Fibroblast of villous mesenchyme (primary cell): Measurements from ENCODE around the gene ATAD5. TPM values are rescaled to one million over a fixed set of nuclear protein-coding genes. Genes with fewer than 3 reads are reported as not detected.
A peak's percentile ranks its signal among the peaks of the same experiment; 100 is the strongest.
"Not testable (repeated sequence)": the region's sequence is repeated elsewhere in the genome, so short reads cannot be mapped to it uniquely, and the experiment has no call there.

Source experiments
- DNase-seq: peaks from one replicate; pipeline ENCODE4 v3.0.0-alpha.2; 2010; ENCODE audit warnings: low read depth
- H3K4me3 ChIP-seq: 2 replicates; pipeline ENCODE4 v1.5.1; 2011; ENCODE audit warnings: low read depth, mild to moderate bottlenecking, low read length
- CTCF ChIP-seq: IDR thresholded peaks from 2 replicates; pipeline ENCODE4 v1.5.1; 2012; ENCODE audit warnings: low read depth, mild to moderate bottlenecking, low read length; ENCODE audit not compliant: insufficient read depth
- total RNA-seq: library from RNA; depleted of rRNA; stranded (reverse); fragments of >200 nt; gene quantifications from 2 replicates; pipeline ENCODE4 v1.2.3, GENCODE V29; 2012

The ATAD5 gene
- total RNA-seq, 1 donor, result 4.3 TPM

- DNase-seq, result no peak
- H3K4me3 ChIP-seq, result no peak overlapping the region
- TF ChIP-seq CTCF, result no peak
These were observed 65.5 kb downstream of the ATAD5 start for GRCh38 chr17:30897311-30897710.

GRCh38 chr17:30905742-30906100, 74.0 kb downstream of the ATAD5 start:
- no peak for DNase-seq
- no peak for TF ChIP-seq CTCF
- H3K4me3 ChIP-seq, result peak overlapping the region; percentile 71

- peak within 1 kb of the TSS; percentile 71 for H3K4me3 ChIP-seq
- DNase-seq, result peak; percentile 94
- no peak for TF ChIP-seq CTCF
These were observed 74.5 kb downstream of the ATAD5 start, which contains the start of gene TEFM for GRCh38 chr17:30906101-30906911. TSS of gene TEFM (minus strand) at chr17:30906238. CDS start at chr17:30906198, 40 bp downstream.

GRCh38 chr17:30908717-30909420, 77.1 kb downstream of the ATAD5 start:
- no peak for TF ChIP-seq CTCF
- no peak for DNase-seq
- no peak overlapping the region for H3K4me3 ChIP-seq

GRCh38 chr17:30910151-30910550, 78.4 kb downstream of the ATAD5 start:
- not testable (repeated sequence) for H3K4me3 ChIP-seq, DNase-seq

- H3K4me3 ChIP-seq, result no peak overlapping the region
- no peak for DNase-seq
- no peak for TF ChIP-seq CTCF
These were observed 82.2 kb downstream of the ATAD5 start for GRCh38 chr17:30913955-30914354.

- H3K4me3 ChIP-seq, result no peak overlapping the region
- no peak for DNase-seq
- TF ChIP-seq CTCF, result no peak
These were observed 84.3 kb downstream of the ATAD5 start for GRCh38 chr17:30915833-30916611.
